Measurements from ENCODE around the gene STAM2.
"Not testable (repeated sequence)": the region's sequence is repeated elsewhere in the genome, so short reads cannot be mapped to it uniquely, and the experiment has no call there.

STAM2 gene

DNA sequence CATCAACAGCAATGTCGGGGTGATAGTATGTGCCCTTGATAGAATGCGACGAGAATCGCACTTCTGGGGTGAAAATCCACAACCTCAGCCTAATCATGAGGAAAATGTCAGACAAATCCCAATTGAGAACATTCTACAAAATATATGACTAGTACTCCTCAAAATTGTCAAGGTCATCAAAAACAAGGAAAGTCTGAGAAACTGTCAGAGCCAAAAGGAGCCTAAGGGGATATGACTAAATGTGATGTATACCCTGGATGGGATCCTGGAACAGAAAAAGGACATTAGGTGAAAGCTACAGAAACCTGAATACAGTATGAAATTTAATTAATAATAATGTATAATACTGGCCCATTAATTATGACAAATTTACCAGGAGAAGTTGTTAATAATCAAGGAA lies 69.1 kb downstream of the STAM2 start:
- DNase-seq (ENCODE audit: low spot score) = no peak

GRCh38 chr2:152103271-152103670 lies 72.3 kb downstream of the STAM2 start:
- DNase-seq (ENCODE audit: low spot score) = no peak

DNA sequence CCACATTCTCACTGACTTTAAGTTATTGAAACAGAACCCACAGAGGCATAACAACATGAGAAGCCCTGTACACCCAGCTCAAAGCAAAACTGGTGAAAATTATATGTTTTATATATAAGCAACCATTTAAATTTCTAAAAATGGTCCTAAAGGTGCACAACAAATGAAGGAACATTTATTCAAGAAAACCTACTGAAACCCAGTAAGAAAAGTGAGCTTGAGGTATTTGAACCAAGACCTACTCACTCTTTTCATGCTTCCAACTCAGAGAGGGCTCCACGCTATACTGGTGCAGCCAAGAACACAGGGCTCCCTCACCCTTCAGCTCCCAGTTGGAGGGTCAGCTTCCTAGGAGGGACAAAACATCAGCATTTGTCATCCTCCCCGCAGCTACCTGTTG lies 74.6 kb downstream of the STAM2 start:
- DNase-seq (ENCODE audit: low spot score) = no peak

GRCh38 chr2:152099367-152100050 lies 76.1 kb downstream of the STAM2 start:
- DNase-seq (ENCODE audit: low spot score) = peak; percentile 50

DNA sequence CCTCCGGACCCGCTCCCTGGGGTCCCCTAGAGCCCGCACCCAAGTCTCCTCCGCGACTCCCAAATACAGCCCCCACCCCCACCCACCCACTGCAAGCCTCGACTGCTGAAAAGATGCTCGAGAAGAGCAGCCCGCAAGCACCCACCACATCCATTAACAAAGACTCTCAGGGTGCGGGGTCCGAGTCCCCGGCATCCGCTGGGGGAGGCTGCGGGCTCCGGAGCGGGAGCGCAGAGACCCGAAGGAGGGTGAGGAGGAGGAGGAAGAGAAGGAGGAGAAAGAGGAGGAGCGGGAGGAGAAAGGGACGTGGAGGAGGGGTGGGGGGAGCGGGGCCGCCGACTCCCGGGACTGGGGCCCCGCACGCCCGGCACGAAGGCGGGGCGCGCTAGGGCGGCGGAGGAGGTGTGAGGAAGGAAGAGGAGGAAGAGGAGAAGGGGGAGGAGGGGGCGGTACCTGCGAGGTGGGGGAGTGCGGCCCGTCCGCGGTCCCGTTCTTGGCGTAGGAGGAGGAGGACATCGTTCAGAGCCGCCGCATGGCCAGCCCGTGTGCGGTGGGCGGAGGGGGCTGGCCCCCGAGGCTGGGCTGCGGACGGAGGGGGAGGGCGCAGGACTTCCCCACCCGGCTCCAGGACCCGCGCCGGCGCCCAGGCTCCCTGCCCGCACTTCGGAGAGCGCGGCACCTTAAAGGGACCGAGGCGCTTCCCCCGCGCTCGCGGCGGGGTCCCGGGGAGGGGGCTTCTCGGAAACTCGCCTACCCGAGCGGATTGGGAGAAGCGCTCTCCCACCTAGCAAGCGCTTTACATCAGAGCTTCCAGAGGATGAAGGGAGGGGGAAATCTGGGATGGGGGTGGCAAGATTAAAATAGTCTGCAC lies 76.8 kb downstream of the STAM2 start, which contains the start of gene CACNB4:
Gene CACNB4, minus strand, starts transcription at position 549 of the 871 bp plus-strand sequence.
- peak; percentile 64 for DNase-seq (ENCODE audit: low spot score)

DNA sequence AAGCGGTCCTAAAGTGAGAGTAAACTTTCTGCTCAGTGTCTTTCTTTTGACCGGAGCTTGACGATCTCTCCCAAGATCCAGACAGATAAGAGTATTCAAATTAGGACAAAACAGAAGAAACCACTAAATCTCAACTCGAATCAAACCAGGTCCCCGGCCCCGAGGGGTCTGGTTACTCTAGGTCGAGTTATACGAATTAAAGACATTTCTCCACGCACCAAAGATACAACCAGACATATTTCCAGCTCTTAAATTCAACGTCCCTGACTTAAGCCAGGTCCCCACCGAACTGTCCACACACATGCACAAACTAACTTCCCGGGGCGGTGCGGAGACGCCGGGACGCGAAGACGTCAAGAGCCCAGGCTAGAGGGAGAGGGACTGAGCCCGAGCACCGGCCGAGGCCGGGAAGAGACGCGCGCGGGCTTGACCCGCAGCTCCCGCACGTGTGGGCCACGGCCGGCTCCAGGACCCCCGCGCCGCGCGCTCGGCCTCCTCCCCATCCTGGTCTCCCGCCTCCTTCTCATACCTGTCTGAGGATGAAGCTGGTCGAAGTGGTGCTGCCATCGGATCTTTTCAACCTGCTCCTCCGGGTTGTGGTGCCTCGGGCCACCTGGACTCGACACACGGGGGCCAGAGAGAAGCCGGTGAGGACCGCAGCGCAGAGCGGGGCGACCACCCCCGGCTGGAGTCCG lies 77.6 kb downstream of the STAM2 start:
- DNase-seq (ENCODE audit: low spot score) = peak; percentile 72

DNA sequence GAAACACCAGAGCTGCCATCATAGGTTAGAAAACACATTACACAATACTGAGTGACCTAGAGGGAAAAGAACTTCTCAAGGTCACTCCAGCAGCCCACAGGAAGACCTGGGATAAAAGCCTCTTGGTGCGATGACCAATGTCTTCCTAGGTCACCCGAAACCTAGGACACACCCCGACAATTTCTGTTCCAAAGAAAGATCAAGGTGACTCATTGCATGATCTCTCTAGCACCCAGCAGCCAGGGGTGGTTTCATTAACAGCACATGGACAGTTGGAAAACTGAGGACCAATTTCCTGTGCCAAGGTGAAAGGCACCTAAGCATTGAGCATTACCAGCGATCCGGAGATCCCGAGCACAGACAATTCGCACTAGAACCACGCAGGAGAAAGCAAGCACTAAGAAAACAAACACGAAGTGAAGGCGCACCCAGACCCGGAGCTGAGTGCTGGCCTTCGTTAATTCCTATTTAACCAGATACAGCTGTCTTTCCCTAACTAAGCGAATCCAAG lies 78.2 kb downstream of the STAM2 start:
- DNase-seq (ENCODE audit: low spot score) = no peak

DNA sequence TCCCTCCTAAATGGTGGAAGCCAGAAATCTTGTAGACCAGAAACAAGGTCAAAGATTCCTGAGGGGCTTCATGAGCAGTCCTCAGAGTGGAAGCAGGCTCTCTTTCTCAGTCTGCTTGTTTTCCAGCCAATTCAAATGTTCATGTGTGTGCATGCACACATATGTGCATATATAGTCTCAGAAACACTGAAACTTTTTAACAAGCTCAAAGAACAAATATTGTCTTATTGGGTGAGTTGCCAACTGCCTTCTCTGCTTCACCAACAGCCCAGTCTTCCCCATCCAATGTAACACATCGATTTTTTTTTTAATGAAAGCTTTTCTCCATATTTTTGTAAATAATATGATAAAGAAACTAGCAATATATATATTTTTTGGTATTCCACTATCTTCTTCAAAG lies 80.4 kb downstream of the STAM2 start:
- no peak for DNase-seq (ENCODE audit: low spot score)

DNA sequence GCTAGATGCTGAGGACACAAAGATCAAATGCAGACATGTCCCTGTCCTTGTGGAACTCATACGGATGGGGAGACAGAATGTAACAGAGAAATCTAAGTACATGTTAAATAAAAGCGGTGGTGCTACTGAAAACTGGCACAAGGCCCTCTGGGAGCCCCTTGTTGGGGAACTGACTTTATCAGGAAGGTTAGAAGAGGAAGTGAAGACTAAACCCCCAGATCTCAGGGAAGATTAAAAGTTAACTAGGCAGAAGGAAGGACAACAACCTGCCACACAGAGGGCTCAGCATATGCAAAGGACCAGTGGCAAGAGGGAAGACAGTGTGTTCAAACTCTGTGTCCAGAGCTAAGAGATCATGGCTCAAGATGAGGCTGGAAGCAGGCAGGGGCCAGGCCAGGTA lies 81.5 kb downstream of the STAM2 start:
- DNase-seq (ENCODE audit: low spot score) = no peak

DNA sequence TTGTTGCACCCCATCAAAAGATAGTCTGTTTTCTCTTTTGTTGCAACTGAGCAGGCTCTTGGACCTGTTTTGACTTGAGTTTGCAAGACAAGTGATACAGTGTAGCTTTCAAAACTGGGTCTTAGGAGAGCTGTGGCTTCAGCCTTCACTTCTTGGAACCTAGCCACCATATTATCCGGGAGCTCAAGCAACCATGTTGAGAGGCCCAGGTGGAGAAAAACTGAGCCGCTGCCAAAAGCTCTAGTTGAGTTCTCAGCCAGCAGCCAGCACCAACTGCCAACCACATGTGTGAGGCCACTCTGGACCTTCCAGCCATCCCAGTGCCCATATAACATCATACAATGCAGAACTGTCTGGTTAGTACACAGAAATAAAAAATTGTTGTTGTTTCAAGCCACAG lies 82.1 kb downstream of the STAM2 start:
- no peak for DNase-seq (ENCODE audit: low spot score)

DNA sequence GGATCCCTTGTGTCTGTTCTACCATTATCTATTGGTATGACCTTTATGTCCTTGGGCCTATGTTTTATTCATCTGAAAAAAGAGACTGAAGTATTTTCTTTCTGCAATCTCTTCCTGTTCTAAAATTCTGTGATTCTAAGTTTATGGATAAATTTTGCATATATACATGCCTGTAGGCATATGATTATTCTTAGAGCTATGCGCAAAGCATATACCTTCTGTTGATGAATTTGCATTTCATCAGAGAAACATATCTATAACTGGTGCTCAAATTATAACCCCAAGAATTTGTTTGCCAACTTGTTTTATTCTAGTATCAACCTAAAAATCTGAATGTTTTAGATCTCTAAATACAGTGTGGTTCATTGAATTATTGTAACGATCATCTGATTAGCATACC lies 83.5 kb downstream of the STAM2 start:
- DNase-seq (ENCODE audit: low spot score) = no peak

DNA sequence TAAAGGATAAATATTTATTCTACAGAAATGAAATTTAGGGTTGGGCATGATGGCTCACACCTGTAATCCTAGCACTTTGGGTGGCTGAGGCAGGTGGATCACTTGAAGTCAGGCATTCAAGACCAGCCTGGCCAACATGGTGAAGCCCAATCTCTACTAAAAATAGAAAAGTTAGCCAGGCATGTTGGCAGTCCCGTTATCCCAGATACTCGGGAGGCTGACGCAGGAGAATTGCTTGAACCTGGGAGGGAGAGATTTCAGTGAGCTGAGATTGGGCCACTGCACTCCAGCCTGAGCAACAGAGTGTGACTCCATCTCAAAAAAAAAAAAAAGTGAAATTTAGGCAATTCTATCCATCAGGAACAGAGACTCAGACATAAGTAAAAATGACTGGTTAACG lies 84.8 kb downstream of the STAM2 start:
- DNase-seq (ENCODE audit: low spot score) = not testable (repeated sequence)

DNA sequence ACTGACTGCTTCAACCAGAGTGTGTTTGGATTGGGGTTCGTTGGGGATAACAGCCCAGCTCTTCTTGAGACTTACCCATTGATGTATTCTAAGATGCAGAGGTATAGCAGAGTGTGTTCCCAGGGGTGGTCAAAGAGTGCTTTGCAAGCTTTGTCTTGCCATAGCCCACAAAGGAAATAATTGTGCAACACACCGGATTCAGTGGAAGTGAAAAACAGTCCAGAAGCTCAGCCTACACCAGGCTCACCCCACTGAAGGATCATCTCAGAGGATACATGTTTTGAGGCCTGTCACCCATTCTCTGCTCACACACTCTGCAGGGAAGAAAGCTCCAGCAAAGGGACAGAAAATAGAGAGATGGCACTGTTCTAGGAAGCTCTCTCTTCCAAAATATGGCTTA lies 86.3 kb downstream of the STAM2 start:
- no peak for DNase-seq (ENCODE audit: low spot score)

DNA sequence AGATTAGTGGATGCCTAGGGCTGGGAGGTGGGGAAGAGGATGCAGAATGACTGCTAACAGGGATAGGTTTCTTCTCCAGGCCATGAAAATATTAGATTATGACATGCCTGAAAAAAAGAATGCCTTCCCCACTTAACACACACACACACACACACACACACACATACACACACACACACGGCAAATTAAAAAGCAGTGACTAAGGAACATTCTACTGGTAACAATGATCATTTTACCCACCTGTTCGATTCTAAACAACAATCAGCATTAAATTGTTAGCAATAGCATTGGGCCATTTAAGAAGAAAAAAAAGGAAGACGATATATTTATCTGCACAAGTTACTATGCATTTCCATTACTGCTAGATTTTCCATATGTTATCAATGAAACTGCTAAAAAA lies 87.6 kb downstream of the STAM2 start:
- no peak for DNase-seq (ENCODE audit: low spot score)

- no peak for DNase-seq (ENCODE audit: low spot score)
Measured at GRCh38 chr2:152086231-152086630, 89.3 kb downstream of the STAM2 start.

- no peak for DNase-seq (ENCODE audit: low spot score)
Measured at GRCh38 chr2:152084076-152084475, 91.5 kb downstream of the STAM2 start.

- no peak for DNase-seq (ENCODE audit: low spot score)
Measured at GRCh38 chr2:152083202-152083875, 92.2 kb downstream of the STAM2 start.

GRCh38 chr2:152078662-152079061 lies 96.9 kb downstream of the STAM2 start:
- no peak for DNase-seq (ENCODE audit: low spot score)

DNA sequence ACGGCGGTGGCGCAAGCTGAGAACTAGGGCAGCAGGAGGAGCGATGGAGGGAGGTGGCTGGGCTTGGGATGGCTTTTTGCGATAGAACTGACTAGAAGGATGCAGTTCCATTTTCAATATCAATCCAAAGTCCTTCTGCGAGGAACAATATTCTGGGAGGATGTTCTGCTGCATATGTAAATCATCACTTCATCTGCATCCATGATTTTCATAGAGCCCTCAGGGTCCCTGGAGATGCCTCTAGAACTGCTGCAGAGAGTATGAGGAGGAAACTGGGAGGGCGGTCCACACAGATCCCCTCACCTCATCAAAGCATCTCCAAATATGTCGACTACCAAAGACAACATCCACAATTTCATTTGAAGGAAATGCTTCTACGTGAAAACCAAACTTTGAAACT lies 97.5 kb downstream of the STAM2 start:
- no peak for DNase-seq (ENCODE audit: low spot score)

- DNase-seq (ENCODE audit: low spot score) = no peak
Measured at GRCh38 chr2:152075461-152076050, 100.0 kb downstream of the STAM2 start.

DNA sequence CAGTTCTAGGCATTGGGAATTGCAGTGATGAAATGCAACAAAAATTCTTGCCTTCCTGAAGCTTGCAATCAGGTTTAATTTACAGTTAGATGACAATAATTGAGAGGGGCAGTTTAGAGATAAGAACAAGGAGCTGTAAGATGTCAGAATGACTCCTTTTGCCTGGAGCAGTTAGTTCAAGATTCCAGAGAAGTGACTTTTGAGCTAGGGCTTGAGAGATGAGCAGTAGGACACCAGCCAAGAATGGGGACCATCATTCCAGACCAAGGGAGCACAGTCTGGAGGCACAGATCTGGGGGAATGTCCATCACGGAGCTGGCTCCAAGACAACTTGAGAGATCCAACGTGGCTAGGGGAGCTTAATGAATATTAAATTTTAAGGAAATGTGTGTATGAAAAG lies 103.6 kb downstream of the STAM2 start:
- no peak for DNase-seq (ENCODE audit: low spot score)

DNA sequence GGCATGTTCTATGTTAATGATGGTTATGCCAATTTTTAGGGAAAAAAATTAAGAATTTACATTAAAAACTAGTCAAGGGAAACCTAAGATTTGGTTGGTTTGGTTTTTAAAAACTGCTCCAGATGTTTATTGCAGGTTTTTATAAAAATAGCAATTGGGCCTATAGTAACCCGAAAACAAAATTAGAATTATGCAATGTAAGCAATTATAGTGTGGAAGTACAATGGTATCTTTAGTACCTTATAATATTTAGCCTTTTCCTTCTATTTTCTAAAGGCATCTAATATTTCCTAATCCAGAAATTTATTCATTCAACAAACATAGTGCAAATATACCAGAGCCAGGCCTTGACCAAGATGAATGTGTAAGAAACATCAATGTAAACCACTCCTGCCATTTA lies 104.0 kb downstream of the STAM2 start:
- DNase-seq (ENCODE audit: low spot score) = no peak

Data from ecto neural progenitor cell (in vitro differentiated cells).